ENCODE measurements around the gene KRT3.

DNA sequence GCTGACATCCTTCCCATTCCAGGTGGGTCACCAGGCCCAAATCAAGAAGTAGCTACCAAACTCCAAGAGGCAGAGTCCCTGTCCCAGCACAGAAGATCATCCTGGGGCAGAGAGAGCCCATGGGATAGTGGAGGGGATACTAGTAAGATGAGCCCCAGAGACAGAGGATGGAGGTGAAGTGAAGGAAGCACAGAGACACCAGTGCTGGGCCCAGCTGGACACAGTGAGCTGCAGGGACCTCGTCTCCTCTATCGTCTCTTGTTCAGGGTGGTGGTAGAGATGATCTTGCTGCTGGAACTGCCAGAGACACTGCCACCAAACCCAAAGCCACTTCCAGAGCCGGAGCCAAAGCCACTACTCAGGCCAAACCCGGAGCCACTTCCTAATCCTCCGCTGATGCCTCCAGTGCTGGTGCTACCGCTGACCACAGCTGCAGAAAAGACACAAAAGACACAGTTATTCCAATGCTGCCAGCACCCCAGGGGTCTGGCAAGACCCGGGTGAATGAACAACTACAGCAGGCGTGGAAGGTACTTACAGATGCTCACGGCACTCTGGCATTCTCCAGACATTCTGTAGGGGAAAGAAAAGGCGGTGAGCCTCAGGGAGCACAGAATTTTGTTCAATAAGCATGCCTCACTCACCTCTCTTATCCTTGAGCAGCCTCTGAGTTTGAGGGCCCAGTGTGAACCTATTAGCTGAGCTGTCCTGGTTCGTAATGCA is 11.1 kb upstream of the KRT3 start:
- TF ChIP-seq EZH2 (optimal IDR thresholded peaks at IDR 0.05; ENCODE audit: low read depth, low read length) (no peak), EZH2phosphoT487 (IDR thresholded peaks at IDR 0.05; ENCODE audit: low read length) (no peak)
- TF ChIP-seq, protein P1, sequence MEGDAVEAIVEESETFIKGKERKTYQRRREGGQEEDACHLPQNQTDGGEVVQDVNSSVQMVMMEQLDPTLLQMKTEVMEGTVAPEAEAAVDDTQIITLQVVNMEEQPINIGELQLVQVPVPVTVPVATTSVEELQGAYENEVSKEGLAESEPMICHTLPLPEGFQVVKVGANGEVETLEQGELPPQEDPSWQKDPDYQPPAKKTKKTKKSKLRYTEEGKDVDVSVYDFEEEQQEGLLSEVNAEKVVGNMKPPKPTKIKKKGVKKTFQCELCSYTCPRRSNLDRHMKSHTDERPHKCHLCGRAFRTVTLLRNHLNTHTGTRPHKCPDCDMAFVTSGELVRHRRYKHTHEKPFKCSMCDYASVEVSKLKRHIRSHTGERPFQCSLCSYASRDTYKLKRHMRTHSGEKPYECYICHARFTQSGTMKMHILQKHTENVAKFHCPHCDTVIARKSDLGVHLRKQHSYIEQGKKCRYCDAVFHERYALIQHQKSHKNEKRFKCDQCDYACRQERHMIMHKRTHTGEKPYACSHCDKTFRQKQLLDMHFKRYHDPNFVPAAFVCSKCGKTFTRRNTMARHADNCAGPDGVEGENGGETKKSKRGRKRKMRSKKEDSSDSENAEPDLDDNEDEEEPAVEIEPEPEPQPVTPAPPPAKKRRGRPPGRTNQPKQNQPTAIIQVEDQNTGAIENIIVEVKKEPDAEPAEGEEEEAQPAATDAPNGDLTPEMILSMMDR (IDR thresholded peaks at IDR 0.05; ENCODE audit: low read length) = no peak

All from MM.1S (cell line).